ENCODE results near the gene MMP24OS. TPM values are rescaled to one million over a fixed set of nuclear protein-coding genes. Genes with fewer than 3 reads are reported as not detected.

MMP24OS gene
- total RNA-seq, 3 donors from 2014 or later: 17.4 to 34.1 (median 32.9) TPM

DNA sequence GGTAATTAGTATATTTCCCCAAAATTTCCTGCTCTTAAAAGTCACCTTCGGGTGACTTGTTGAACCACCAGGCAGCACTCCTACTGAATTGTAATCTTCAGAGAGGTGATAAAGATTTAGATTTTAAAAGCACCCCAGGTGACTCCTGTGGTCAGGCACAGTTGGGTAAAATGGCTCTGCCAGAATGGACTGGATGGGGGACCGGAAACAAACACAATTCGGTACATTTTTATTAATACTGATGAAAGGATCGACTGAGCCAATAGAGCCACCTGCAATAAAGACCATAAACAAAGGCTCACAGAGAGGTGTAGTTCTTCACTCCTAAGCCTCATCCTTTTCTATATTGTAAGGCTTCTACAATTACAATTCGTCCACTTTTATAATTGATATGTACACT is 33.9 kb upstream of the MMP24OS start:
- no peak overlapping the region for H3K27ac ChIP-seq
- TF ChIP-seq, protein P1, sequence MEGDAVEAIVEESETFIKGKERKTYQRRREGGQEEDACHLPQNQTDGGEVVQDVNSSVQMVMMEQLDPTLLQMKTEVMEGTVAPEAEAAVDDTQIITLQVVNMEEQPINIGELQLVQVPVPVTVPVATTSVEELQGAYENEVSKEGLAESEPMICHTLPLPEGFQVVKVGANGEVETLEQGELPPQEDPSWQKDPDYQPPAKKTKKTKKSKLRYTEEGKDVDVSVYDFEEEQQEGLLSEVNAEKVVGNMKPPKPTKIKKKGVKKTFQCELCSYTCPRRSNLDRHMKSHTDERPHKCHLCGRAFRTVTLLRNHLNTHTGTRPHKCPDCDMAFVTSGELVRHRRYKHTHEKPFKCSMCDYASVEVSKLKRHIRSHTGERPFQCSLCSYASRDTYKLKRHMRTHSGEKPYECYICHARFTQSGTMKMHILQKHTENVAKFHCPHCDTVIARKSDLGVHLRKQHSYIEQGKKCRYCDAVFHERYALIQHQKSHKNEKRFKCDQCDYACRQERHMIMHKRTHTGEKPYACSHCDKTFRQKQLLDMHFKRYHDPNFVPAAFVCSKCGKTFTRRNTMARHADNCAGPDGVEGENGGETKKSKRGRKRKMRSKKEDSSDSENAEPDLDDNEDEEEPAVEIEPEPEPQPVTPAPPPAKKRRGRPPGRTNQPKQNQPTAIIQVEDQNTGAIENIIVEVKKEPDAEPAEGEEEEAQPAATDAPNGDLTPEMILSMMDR (IDR thresholded peaks at IDR 0.05): no peak
- TF ChIP-seq POLR2A (IDR thresholded peaks at IDR 0.05): no peak
- no peak for TF ChIP-seq POLR2AphosphoS5 (IDR thresholded peaks at IDR 0.05)
- DNase-seq (ENCODE audit: low spot score in 2 of 2): no peak
- peaks cover 4 to 16% of the 10 kb centered on the region in 2 donors for H3K4me1 ChIP-seq
- intact Hi-C loops (cut with DNase I; ENCODE audit: low total_unique reads): no loop called here
- H3K27me3 ChIP-seq: no peaks in the 10 kb centered on the region
- H3K4me3 ChIP-seq: no peak overlapping the region
- H3K36me3 ChIP-seq: no peaks in the 10 kb centered on the region
- no peaks in the 10 kb centered on the region for H3K9me3 ChIP-seq

DNA sequence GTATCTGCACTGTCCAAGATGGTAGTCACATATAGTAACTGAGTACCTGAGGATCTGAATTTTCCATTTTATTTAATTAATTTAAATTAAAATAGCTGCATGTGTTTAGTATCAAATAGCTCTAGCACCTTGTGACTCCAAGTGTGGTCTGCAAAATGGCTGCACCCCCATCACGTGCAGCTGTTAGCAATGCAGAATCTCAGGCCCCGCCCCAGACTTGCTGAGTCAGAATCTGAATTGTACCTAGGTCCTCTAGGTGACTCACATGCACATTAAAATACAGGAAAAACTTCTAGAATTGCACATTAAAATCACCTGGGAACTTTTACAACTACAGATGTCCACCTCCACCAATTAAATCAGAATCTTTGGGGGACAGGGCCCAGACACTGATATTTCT is 33.5 kb upstream of the MMP24OS start:
- Histone ChIP-seq H3K27ac (no peak overlapping the region), H3K4me3 (no peak overlapping the region), H3K27me3 (no peaks in the 10 kb centered on the region), H3K4me1 (peaks cover 4 to 18% of the 10 kb centered on the region in 2 donors), H3K9me3 (no peaks in the 10 kb centered on the region), H3K36me3 (no peaks in the 10 kb centered on the region)
- intact Hi-C loops (cut with DNase I; ENCODE audit: low total_unique reads): no loop called here
- TF ChIP-seq, protein P1 (IDR thresholded peaks at IDR 0.05): no peak
- TF ChIP-seq POLR2A (IDR thresholded peaks at IDR 0.05) (no peak), POLR2AphosphoS5 (IDR thresholded peaks at IDR 0.05) (no peak)
- no peak for DNase-seq (ENCODE audit: low spot score in 2 of 2)

DNA sequence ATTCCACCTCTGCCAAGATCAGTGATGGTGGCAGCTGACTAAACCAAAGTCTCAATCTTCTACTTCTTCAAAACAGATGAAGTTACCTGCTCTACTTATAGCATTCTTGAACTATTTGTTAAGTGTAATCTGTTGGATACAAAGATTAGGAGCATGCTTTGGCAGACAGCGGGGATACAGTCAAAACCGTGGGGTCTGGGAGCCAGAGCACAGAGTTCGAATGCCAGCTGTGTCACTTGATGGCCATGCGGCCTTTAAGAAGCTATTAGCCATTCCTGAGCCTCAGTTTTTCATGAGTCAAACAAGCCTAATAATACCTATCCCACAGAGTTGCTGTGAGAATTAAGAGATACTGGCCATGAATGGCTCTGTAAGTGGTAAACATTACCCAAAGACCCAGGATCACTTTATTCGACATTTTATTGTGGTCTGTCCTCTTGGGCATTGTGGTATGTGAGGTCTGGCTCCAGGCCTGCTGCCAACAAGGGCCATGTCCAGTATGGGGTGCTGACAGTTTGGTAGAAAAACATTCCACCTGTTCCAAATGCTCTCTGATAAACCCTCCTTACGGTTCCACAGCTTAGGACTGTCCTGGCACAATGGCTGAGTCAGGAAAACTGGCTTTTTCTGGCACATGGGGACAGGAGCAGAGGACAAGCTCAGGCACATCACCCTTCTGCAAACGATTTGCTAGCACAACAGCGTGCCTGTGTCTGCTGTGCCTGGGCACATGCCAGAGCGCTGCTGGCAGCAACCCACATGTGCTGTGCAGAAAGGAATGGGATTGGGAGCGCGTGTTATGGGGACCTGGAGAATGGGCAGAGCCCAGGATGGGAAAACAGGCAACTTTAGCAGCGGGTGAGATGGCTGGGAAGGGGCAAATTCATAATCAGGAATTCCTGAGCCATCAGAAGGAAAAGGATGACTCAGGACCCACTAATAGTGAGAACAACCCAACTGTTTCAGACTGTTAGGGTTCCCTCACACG is 30.0 kb upstream of the MMP24OS start:
- peak; percentile 73 to 88 for DNase-seq (ENCODE audit: low spot score in 2 of 2)

DNA sequence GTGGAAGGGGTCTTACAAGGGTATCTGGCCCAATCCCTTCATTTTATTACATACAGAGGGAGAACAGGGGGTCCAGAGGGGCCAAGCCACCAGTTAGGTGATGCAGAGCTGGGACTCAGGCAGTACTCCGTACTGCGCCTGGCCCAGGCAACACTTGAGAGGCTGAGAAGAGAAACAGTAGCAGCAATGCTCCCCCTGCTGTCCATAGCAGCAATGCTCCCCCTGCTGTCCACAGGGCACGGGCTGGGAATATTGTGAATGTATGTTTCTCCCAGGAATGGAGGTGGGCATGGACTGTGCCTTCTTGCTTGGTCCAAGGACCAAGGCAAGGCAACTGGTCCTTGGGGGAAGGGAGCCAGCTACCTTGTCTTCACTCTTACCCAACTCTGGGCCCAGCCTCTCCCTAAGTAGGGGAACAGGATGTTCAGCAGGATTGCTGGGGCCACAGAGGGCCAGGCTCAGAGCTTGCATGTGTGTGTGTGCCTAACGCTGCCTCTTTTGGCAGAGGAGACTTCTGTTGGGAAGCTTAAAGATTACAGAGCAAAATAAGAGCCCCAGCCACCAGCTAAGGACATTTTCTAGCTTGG is 29.1 kb upstream of the MMP24OS start:
- Histone ChIP-seq H3K9me3 (no peaks in the 10 kb centered on the region), H3K4me1 (peaks cover 4 to 18% of the 10 kb centered on the region in 2 donors), H3K36me3 (no peaks in the 10 kb centered on the region), H3K4me3 (no peak overlapping the region), H3K27ac (peak overlapping the region; percentile 81 to 84), H3K27me3 (no peaks in the 10 kb centered on the region)
- DNase-seq (ENCODE audit: low spot score in 2 of 2): no peak
- intact Hi-C loops (cut with DNase I; ENCODE audit: low total_unique reads): loop anchor here (5.0 kb wide), 1 partner anchor 130 kb away; the partner anchor contains the start of gene GDF5
- TF ChIP-seq POLR2A (IDR thresholded peaks at IDR 0.05): no peak
- TF ChIP-seq, protein P1 (IDR thresholded peaks at IDR 0.05): peak in 1 of 3 donors; percentile 46

More for the DNA sequence above, 30.0 kb upstream of the MMP24OS start:
- Histone ChIP-seq H3K4me3 (no peak overlapping the region), H3K36me3 (no peaks in the 10 kb centered on the region), H3K9me3 (no peaks in the 10 kb centered on the region), H3K27ac (peak overlapping the region; percentile 81 to 84), H3K27me3 (no peaks in the 10 kb centered on the region), H3K4me1 (peaks cover 4 to 18% of the 10 kb centered on the region in 2 donors)
- intact Hi-C loops (cut with DNase I; ENCODE audit: low total_unique reads): loop anchor here (5.0 kb wide), 1 partner anchor 129 kb away; the partner anchor contains the start of gene GDF5
- TF ChIP-seq, protein P1 (IDR thresholded peaks at IDR 0.05): no peak
- TF ChIP-seq POLR2AphosphoS5 (IDR thresholded peaks at IDR 0.05) (peak in 1 of 3 donors; percentile 10), POLR2A (IDR thresholded peaks at IDR 0.05) (no peak)

Data from breast epithelium (tissue), 4 donors.